TTC549 (cell line): ENCODE results near the gene CTNNB1.

Source experiments
- FAIRE-seq: peaks from 2 replicates; lab custom pipeline; 2012; peaks lifted over from hg19 to GRCh38; lab: Jason Lieb, UNC

The CTNNB1 gene

DNA sequence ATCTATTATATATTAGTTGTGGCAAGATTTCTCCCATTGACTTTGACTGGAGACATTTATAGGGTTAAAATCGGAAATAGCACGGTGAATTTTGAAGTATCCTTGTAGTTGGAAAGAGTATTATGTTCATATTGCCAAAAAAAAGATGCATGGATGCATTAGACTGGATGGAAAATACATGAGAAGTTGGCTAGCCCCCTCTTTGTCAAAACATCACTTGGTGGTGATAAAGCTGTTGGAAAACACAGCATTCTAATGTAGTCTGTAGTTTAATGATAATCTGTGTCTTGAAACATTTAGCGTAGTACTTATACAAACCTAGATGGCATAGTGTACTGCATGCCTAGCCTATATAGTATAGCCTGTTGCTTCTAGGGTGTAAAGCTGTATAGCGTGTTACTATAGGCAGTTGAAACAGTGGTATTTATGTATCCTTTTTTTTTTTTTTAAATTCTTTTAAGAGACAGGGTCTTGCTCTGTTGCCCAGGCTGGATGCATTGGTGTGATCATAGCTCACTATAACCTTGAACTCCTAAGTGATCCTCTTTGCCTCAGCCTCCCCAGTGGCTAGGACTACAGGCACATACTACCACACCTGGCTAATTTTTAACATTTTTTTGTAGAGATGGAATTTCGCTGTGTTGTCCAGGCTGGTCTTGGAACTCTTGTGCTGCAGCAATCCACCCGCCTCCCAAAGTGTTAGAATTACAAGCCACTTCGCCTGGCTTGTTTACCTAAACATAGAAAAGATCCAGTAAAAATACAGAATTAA, 21.8 kb downstream of the CTNNB1 start:
- no peak for FAIRE-seq

GRCh38 chr3:41222012-41222411, 22.7 kb downstream of the CTNNB1 start:
- no peak for FAIRE-seq

DNA sequence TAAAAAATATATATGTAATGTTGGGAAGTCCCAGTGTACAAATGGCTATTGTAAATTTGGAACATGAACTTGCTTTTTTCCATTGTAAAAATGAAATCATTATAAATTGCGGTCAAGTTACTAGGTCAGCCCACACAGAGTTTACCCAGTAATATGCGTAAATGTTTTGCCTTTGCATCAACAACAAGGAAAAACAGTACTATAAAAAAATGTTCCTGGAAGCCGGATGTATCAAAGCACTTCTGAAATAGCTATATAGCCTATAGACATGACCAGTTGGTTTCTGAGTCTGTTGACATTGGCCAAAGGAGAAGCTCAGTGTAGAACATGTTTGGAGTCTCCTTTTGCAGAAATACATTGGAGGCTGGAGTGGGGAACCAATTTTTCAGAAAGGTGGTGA, 23.2 kb downstream of the CTNNB1 start:
- FAIRE-seq: no peak

- no peak for FAIRE-seq
Observed at GRCh38 chr3:41223078-41223477, 23.8 kb downstream of the CTNNB1 start.

DNA sequence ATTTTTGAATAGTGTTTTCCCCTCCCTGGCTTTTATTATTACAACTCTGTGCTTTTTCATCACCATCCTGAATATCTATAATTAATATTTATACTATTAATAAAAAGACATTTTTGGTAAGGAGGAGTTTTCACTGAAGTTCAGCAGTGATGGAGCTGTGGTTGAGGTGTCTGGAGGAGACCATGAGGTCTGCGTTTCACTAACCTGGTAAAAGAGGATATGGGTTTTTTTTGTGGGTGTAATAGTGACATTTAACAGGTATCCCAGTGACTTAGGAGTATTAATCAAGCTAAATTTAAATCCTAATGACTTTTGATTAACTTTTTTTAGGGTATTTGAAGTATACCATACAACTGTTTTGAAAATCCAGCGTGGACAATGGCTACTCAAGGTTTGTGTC, 24.4 kb downstream of the CTNNB1 start:
- FAIRE-seq: no peak

DNA sequence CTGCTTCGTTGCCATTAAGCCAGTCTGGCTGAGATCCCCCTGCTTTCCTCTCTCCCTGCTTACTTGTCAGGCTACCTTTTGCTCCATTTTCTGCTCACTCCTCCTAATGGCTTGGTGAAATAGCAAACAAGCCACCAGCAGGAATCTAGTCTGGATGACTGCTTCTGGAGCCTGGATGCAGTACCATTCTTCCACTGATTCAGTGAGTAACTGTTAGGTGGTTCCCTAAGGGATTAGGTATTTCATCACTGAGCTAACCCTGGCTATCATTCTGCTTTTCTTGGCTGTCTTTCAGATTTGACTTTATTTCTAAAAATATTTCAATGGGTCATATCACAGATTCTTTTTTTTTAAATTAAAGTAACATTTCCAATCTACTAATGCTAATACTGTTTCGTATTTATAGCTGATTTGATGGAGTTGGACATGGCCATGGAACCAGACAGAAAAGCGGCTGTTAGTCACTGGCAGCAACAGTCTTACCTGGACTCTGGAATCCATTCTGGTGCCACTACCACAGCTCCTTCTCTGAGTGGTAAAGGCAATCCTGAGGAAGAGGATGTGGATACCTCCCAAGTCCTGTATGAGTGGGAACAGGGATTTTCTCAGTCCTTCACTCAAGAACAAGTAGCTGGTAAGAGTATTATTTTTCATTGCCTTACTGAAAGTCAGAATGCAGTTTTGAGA, 25.0 kb downstream of the CTNNB1 start:
- no peak for FAIRE-seq

DNA sequence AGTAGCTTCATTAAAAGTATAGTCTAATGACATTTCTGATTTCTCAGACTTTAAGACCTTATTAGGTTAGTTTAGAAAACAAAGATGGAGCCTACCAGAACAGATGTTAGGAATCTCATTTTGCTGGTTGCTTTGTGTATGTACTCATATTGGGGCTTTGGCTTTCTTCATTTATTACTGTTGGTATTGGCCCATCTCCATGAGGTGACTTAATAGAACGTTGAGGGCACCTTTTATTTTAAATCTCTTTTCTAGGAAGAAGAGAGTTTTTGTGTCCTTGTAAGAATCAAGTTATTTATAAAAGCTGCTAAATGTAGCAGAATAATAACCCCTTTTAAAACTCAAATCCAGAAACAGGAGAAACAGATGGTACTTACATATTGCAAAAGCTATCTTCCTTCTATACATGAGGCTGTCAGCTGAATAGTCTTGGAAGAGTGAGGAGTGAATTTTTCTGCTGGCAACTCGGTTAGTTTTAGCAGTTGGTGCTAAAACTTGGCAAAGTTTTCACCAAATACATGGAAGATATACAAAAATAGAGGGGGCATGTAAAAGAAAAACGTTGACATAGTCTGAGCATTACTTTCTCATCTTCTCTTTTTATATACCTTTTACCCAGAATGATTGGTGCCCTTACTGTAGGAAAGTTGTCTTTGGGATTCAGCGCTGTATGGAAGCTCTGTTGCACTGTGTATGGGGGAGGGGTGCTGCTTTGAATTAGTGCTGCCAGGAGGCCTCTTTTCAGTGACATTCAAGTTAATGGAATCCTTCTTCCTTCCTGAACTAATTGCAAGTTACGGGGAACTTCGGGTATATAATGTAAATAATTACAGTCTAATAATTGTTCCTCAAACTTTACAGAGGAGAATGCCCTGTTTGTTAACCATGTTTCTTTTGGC, 35.8 kb downstream of the CTNNB1 start:
- no peak for FAIRE-seq

DNA sequence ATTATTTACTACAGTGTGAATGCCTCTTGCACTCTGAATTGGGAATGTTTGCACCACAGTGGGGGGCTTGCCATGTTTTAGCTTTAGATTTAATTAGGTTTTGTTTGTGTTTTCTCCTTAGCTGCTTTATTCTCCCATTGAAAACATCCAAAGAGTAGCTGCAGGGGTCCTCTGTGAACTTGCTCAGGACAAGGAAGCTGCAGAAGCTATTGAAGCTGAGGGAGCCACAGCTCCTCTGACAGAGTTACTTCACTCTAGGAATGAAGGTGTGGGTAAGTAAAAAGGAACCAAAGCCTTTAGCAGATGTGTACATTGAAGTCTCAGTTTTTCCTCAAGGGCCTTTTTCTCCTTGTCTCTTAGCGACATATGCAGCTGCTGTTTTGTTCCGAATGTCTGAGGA, 36.9 kb downstream of the CTNNB1 start:
- FAIRE-seq: no peak

- FAIRE-seq: no peak
Observed at GRCh38 chr3:41237907-41238306, 38.6 kb downstream of the CTNNB1 start.

- no peak for FAIRE-seq
Observed at GRCh38 chr3:41239587-41239986, 40.3 kb downstream of the CTNNB1 start.

DNA sequence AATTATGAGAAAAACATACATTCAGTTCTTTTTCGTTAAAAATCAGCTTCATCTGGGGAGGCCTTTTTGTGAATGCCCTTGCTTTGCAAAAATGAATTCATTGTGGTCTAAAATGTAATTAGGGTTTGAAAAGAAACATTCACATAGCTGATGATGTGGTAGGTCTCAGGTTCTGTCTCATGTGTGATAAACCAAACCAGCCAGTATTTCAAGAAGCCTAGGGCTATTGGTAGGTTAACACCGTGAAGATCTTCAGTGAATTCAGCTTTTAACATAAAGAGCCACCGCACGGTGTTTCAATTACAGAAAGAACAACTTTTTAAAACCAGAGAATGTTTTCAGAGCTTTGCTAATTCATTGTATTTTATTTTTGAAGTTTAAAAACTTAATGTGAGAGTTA, 41.9 kb downstream of the CTNNB1 start:
- FAIRE-seq: no peak

DNA sequence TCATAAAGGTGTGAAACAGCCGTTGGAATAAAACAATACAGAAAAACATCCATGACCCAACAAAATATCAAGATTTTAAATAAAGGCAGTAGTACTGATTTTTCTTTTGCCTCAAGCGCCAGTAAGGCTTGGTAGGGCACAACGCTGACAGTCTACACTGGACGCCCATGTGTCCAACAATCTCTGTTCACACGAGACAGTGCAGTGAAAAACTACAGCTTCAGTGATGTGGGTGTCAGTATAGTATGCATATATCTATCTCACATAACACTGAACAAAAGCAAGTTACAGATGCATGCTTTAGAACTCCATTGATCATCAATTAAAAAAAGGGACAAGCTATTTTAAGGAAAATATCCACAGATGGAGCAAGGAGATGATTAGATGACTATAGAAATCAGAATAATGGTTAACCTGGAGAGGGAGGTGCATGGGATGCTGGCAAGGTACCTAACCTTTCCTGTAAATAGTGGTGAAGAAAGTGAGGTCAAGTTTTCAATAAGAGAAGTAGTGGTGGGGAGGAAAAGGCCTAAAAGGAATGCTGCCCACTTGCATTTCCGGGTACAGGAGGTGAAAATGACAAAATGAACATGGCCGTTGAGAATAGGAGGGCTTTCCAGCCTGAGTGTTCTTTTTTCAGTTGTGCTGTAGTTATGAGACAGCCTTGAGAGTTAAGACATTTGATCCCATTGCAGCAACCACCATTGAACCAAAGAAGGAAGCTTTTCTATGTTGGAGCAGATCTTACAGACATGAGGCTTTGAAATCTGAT, 42.7 kb downstream of the CTNNB1 start:
- FAIRE-seq: no peak

DNA sequence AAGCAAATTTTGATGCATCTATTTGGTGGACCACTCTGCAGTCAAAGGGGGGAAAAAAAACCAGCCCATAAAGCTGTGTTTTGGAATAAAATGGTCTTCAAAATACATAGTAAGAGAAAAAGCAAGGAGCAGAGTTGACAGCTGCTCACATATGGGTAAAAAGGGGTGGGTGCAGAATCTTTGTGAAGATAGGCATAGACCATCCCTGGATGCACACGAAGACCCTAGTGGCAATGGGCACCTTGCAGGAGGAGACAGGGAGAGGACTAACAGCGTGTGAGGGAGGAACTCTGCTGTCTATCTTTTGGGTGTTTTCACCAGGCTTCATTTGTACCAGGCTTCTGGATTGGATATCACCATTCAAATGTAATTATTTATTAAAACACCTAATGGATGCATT, 43.9 kb downstream of the CTNNB1 start:
- FAIRE-seq: no peak

- no peak for FAIRE-seq
Observed at GRCh38 chr3:41244620-41245336, 45.5 kb downstream of the CTNNB1 start.

GRCh38 chr3:41247055-41248004, 48.0 kb downstream of the CTNNB1 start:
- no peak for FAIRE-seq

DNA sequence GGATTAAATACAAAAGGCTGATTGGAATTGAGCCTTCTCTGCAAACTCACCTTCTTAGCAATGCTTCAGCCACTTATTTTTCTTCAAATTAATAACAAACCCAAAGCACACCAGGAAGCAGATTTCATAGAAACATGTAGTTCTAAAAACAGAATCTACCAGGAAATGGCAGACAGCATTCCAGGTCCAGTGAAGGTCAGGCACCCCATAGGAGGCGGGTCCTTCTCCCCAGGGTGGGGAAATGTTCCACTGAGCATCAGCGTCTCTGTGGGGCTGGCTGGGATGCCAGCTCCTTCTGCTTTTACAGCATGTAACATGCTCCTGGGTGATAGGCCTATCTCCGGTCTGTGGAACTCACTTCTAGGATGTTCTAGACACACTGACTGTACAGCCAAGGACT, 49.2 kb downstream of the CTNNB1 start:
- no peak for FAIRE-seq

- no peak for FAIRE-seq
Observed at GRCh38 chr3:41249318-41249717, 50.0 kb downstream of the CTNNB1 start.

- FAIRE-seq: no peak
Observed at GRCh38 chr3:41250825-41251224, 51.5 kb downstream of the CTNNB1 start.

DNA sequence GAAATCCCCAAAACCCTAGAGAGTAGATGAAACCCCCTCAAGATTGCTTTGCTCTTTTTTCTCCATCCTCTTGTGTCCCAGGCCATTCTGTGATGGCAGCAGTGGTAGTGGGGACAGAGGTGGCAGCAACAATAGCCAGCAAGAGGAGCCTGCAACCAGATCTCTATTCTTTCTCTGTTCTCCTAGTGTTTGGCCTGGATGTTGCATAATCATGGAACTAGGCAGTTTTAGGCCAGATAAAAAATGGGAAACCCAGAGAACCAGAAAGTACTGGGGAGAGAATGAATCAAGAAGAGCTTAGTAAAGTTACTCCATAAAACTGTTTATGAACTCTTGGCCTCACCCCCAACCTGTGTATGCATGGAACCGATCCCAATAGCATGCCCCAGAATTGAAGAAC, 52.3 kb downstream of the CTNNB1 start:
- no peak for FAIRE-seq

DNA sequence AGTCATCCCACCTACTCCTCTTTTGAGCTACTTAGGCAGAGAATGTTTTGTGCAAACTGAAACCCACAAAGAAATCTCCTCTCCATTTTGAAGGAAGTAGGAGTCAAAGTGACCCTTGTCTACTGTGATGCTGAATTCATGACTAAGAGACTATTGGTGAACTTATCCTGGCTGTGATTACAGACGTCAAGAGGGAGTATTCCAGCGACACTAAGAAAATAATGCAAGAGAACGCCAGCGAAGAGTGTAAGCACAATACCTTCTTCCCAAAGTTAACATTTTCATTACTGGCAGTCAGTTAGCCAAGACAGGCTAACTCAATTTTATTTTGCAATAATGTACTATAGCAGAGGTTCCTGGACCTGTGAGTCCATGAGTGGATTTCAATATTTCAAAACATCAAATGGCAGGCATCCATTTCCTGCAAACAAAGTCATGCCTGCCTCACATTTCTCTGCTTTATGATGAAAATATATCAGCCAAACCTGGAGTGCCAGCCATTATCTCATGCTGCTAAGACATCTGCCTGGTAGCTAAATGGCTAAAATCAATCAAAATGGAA, 59.0 kb downstream of the CTNNB1 start:
- FAIRE-seq: no peak
